Body of pancreas (tissue), 4 donors: ENCODE measurements around the gene EHMT2.

Experiments used
- CTCF ChIP-seq, 7 experiments: fragments of 450-650 bp in 4 of 7; fragments of 200-600 bp in 3 of 7; sonication (generic) in 3 of 7; IDR thresholded peaks; one replicate each; pipeline ENCODE4 v1.5.1; 2016 to 2019; ENCODE audit warnings: antibody characterized with exemption in 7 of 7
- POLR2A ChIP-seq, 3 donors: fragments of 450-650 bp; IDR thresholded peaks; one replicate each; pipeline ENCODE4 v1.6.1; 2016; ENCODE audit warnings: antibody characterized with exemption in 3 of 3, mild to moderate bottlenecking in 2 of 3

- TF ChIP-seq CTCF (IDR thresholded peaks at IDR 0.05) (no peak), POLR2A (IDR thresholded peaks at IDR 0.05) (no peak)
Observed at GRCh38 chr6:31871046-31871659, 26.3 kb downstream of the EHMT2 start.
